HCT116 (cell line): Measurements from ENCODE around the gene HOXB8. TPM values are rescaled to one million over a fixed set of nuclear protein-coding genes. Genes with fewer than 3 reads are reported as not detected.

ENCODE experiments used
- ATAC-seq: fragments of 200-7000 bp; cut with Tn5 transposase; 2 replicates; pipeline ENCODE4 v1.9.1; 2020; ENCODE audit warnings: mild to moderate bottlenecking, moderate library complexity
- BruUV-seq: library from RNA; stranded (reverse); fragments of 400-500 nt; replicated peaks from 2 replicates; lab custom pipeline; 2021; lab: Mats Ljungman, UMichigan
- CTCF ChIA-PET: fragments of 300-600 bp; sonication (Branson Sonifier 250); formaldehyde crosslinking; loops from one replicate; lab custom pipeline; 2021; ENCODE audit warnings: antibody characterized with exemption; lab: Charles Lee
- POLR2A ChIA-PET: fragments of 300-600, 350-600 bp; sonication (Branson Sonifier 250); formaldehyde crosslinking; loops from one replicate; lab custom pipeline; 2021; ENCODE audit warnings: antibody characterized with exemption; lab: Charles Lee
- RAD21 ChIA-PET, 2 experiments: fragments of 300-600 bp; sonication (Branson Sonifier 250); formaldehyde crosslinking; loops; one replicate each; lab custom pipeline; 2023; ENCODE audit warnings: low total read pairs in 2 of 2; ENCODE audit not compliant: uncharacterized antibody in 2 of 2, unreplicated experiment in 2 of 2, low non-redundant PET in 1 of 2; lab: Charles Lee
- DNase-seq: peaks from one replicate; pipeline ENCODE4 v3.0.0-alpha.2; 2010; ENCODE audit warnings: low read depth, low spot score
- H2AFZ ChIP-seq: fragments of 200-600 bp; shearing (Covaris generic), sonication (generic); 2 replicates; pipeline ENCODE4 v1.6.1; 2017; ENCODE audit warnings: low read depth, mixed run types, mixed read lengths, antibody characterized with exemption, low read length; ENCODE audit not compliant: poor library complexity, severe bottlenecking
- H3K27ac ChIP-seq: 2 replicates; pipeline ENCODE4 v1.5.1; 2012; ENCODE audit warnings: low read depth, low read length
- H3K27me3 ChIP-seq: fragments of 200-600 bp; sonication (generic); 2 replicates; pipeline ENCODE4 v1.6.1; 2016; ENCODE audit warnings: mixed run types, low read length, mixed read lengths; ENCODE audit not compliant: insufficient read depth
- H3K36me3 ChIP-seq, 2 experiments: fragments of 200-500 bp in 1 of 2; fragments of 200-600 bp in 1 of 2; sonication (Bioruptor generic) in 1 of 2; sonication (generic) in 1 of 2; 2 replicates each; pipeline versions ENCODE4 v1.5.1 to v1.6.1; 2014 to 2016; ENCODE audit warnings: low read length in 2 of 2, inconsistent platforms in 1 of 2, mixed read lengths in 1 of 2, mixed run types in 1 of 2; ENCODE audit not compliant: insufficient read depth in 2 of 2, control insufficient read depth in 1 of 2
- H3K4me1 ChIP-seq, 2 experiments: fragments of 200-600 bp in 1 of 2; sonication (generic) in 1 of 2; 2 replicates each; pipeline versions ENCODE4 v1.5.1 to v1.6.1; 2012 to 2017; ENCODE audit warnings: low read length in 2 of 2, inconsistent platforms in 1 of 2, mild to moderate bottlenecking in 1 of 2, mixed read lengths in 1 of 2, mixed run types in 1 of 2, moderate library complexity in 1 of 2; ENCODE audit not compliant: insufficient read depth in 2 of 2, control insufficient read depth in 1 of 2
- H3K4me2 ChIP-seq: fragments of 200-600 bp; sonication (generic); 2 replicates; pipeline ENCODE4 v1.6.1; 2017; ENCODE audit warnings: mixed run types, low read length, mixed read lengths
- H3K4me3 ChIP-seq, 2 experiments: fragments of 200-600 bp in 1 of 2; sonication (generic) in 1 of 2; replicated peaks in 1 of 2; 2 replicates each; pipeline ENCODE4 v1.5.1; 2011 to 2016; ENCODE audit warnings: low read length in 2 of 2, control low read depth in 1 of 2, low read depth in 1 of 2, mild to moderate bottlenecking in 1 of 2, mixed read lengths in 1 of 2, mixed run types in 1 of 2
- H3K79me2 ChIP-seq: fragments of 200-600 bp; sonication (generic); 2 replicates; pipeline ENCODE4 v1.6.1; 2017; ENCODE audit warnings: mild to moderate bottlenecking, mixed run types, low read length, moderate library complexity, mixed read lengths; ENCODE audit not compliant: insufficient read depth
- H3K9ac ChIP-seq: fragments of 200-600 bp; sonication (generic); 2 replicates; pipeline ENCODE4 v1.6.1; 2016; ENCODE audit warnings: low read length, mixed read lengths
- H3K9me2 ChIP-seq: fragments of 200-600 bp; sonication (generic), shearing (Covaris generic); 2 replicates; pipeline ENCODE4 v1.6.1; 2017; ENCODE audit warnings: mixed run types, mild to moderate bottlenecking, moderate library complexity; ENCODE audit not compliant: insufficient read depth
- H3K9me3 ChIP-seq, 2 experiments: fragments of 200-500 bp in 1 of 2; fragments of 200-600 bp in 1 of 2; sonication (Bioruptor generic) in 1 of 2; sonication (generic) in 1 of 2; 2 replicates each; pipeline ENCODE4 v1.6.1; 2014 to 2017; ENCODE audit warnings: low read length in 2 of 2, mixed read lengths in 2 of 2, inconsistent platforms in 1 of 2, low read depth in 1 of 2, mild to moderate bottlenecking in 1 of 2, mixed run types in 1 of 2, moderate library complexity in 1 of 2; ENCODE audit not compliant: control insufficient read depth in 1 of 2, insufficient read depth in 1 of 2
- H4K20me1 ChIP-seq: fragments of 200-600 bp; sonication (generic), shearing (Covaris generic); 2 replicates; pipeline ENCODE4 v1.6.1; 2017; ENCODE audit warnings: mixed run types, mild to moderate bottlenecking, moderate library complexity; ENCODE audit not compliant: insufficient read depth
- EZH2phosphoT487 ChIP-seq: fragments of 200-600 bp; IDR thresholded peaks from 2 replicates; pipeline ENCODE4 v1.6.1; 2018; ENCODE audit warnings: antibody characterized with exemption, borderline replicate concordance
- FOSL1 ChIP-seq: IDR thresholded peaks from 2 replicates; pipeline ENCODE4 v1.6.1; 2012; ENCODE audit warnings: low read depth
- RAD21 ChIP-seq: IDR thresholded peaks from 2 replicates; pipeline ENCODE4 v1.6.1; 2012; ENCODE audit warnings: low read depth, mild to moderate bottlenecking
- ZFX ChIP-seq: fragments of 450-650 bp; IDR thresholded peaks from 2 replicates; pipeline ENCODE4 v1.6.1; 2017
- intact Hi-C: fragments of 100-400 bp; cut with micrococcal nuclease; formaldehyde crosslinking; loops from 2 replicates; pipeline ENCODE4 v1.10.0; 2022
- total RNA-seq: library from RNA; stranded (reverse); gene quantifications from one replicate; pipeline ENCODE4 v1.2.1, GENCODE V29; 2021; ENCODE audit not compliant: unreplicated experiment
- TF ChIP-seq, protein P1 (sequence below): IDR thresholded peaks from 2 replicates; pipeline ENCODE4 v1.6.1; 2011; ENCODE audit warnings: mild to moderate bottlenecking, low read length, moderate library complexity; ENCODE audit not compliant: insufficient replicate concordance; ENCODE audit errors: extremely low read depth
- TF ChIP-seq, protein P2 (sequence below): IDR thresholded peaks from 2 replicates; pipeline ENCODE4 v1.6.1; 2012; ENCODE audit warnings: low read depth

HOXB8 gene
- total RNA-seq, 1 experiment from 2014 or later = 44.7 TPM

DNA sequence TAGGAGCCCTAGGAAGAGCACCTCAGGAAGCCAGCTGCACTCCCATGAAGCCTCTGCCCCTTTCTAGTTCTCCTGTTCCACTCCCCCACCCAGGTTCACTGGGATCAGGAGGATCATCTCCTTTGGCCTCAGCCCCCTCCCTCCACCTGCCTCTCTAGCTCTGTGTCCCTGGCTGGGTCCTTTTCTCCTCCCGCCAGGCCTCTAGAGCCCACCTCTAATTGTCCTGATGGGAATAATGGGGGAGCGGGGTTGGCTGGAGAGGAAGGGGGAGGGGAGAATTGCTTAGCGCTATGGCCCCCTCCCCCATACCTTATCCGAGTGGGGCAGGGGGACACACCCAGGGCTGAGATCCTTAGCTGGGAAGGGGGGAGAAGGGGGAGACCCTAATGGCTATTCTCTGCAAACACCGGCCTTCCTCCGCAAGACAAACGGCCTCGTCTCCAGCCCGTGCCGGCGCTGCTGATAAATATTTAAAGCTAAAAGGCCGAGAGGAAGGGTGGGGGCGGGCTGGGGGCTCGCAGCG, 5.3 kb downstream of the HOXB8 start:
- intact Hi-C loops = loop anchor here (10.0 kb wide), 1 partner anchor 125 kb away; no protein-coding TSS in a partner anchor
- Histone ChIP-seq H4K20me1 (no peaks in the 10 kb centered on the region), H3K4me1 (peaks cover 26 to 61% of the 10 kb centered on the region in 2 experiments), H3K79me2 (peaks cover 68% of the 10 kb centered on the region), H3K9me3 (no peaks in the 10 kb centered on the region), H3K4me2 (peak overlapping the region; percentile 95), H3K9ac (peak overlapping the region; percentile 97), H3K36me3 (no peaks in the 10 kb centered on the region), H3K4me3 (peak overlapping the region; percentile 80 to 90), H3K27me3 (no peaks in the 10 kb centered on the region), H3K27ac (peak overlapping the region; percentile 98), H3K9me2 (no peaks in the 10 kb centered on the region), H2AFZ (no peak overlapping the region)
- POLR2A ChIA-PET = interaction anchor here (0.6 to 1.0 kb wide), 3 partner anchors 17 to 390 kb away, joined by 3 to 5 read pairs (median 5); partner anchors contain the start of gene HOXB9
- no peak for DNase-seq
- TF ChIP-seq EZH2phosphoT487 = no peak
- no peak for TF ChIP-seq FOSL1
- TF ChIP-seq ZFX = no peak
- TF ChIP-seq, protein P1, sequence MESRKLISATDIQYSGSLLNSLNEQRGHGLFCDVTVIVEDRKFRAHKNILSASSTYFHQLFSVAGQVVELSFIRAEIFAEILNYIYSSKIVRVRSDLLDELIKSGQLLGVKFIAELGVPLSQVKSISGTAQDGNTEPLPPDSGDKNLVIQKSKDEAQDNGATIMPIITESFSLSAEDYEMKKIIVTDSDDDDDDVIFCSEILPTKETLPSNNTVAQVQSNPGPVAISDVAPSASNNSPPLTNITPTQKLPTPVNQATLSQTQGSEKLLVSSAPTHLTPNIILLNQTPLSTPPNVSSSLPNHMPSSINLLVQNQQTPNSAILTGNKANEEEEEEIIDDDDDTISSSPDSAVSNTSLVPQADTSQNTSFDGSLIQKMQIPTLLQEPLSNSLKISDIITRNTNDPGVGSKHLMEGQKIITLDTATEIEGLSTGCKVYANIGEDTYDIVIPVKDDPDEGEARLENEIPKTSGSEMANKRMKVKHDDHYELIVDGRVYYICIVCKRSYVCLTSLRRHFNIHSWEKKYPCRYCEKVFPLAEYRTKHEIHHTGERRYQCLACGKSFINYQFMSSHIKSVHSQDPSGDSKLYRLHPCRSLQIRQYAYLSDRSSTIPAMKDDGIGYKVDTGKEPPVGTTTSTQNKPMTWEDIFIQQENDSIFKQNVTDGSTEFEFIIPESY = no peak
- TF ChIP-seq, protein P2, sequence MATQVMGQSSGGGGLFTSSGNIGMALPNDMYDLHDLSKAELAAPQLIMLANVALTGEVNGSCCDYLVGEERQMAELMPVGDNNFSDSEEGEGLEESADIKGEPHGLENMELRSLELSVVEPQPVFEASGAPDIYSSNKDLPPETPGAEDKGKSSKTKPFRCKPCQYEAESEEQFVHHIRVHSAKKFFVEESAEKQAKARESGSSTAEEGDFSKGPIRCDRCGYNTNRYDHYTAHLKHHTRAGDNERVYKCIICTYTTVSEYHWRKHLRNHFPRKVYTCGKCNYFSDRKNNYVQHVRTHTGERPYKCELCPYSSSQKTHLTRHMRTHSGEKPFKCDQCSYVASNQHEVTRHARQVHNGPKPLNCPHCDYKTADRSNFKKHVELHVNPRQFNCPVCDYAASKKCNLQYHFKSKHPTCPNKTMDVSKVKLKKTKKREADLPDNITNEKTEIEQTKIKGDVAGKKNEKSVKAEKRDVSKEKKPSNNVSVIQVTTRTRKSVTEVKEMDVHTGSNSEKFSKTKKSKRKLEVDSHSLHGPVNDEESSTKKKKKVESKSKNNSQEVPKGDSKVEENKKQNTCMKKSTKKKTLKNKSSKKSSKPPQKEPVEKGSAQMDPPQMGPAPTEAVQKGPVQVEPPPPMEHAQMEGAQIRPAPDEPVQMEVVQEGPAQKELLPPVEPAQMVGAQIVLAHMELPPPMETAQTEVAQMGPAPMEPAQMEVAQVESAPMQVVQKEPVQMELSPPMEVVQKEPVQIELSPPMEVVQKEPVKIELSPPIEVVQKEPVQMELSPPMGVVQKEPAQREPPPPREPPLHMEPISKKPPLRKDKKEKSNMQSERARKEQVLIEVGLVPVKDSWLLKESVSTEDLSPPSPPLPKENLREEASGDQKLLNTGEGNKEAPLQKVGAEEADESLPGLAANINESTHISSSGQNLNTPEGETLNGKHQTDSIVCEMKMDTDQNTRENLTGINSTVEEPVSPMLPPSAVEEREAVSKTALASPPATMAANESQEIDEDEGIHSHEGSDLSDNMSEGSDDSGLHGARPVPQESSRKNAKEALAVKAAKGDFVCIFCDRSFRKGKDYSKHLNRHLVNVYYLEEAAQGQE = no peak
- no peak for TF ChIP-seq RAD21
- BruUV-seq = no TSS peak
- CTCF ChIA-PET = interaction anchor here (0.8 to 1.6 kb wide), 8 partner anchors 8 to 584 kb away, joined by 3 to 6 read pairs (median 4); no protein-coding TSS in a partner anchor
- RAD21 ChIA-PET = interaction anchor here in 1 of 2 experiments (0.6 kb wide), 1 partner anchor 8 kb away, joined by 9 read pairs; no protein-coding TSS in a partner anchor
- no peak for ATAC-seq
